ENCODE results near the gene GNA12. TPM values are rescaled to one million over a fixed set of nuclear protein-coding genes. Genes with fewer than 3 reads are reported as not detected.
A peak's percentile ranks its signal among the peaks of the same experiment; 100 is the strongest.

The GNA12 gene
- total and polyA plus RNA-seq, 11 donors, result 10.7 to 56.5 (median 34.9) TPM

GRCh38 chr7:2863461-2864066 lies 19.5 kb upstream of the GNA12 start:
- TF ChIP-seq CTCF (IDR thresholded peaks at IDR 0.05) (peak in 1 of 12 donors; percentile 12), POLR2A (IDR thresholded peaks at IDR 0.05) (peak in 1 of 2 donors; percentile 67)
- Histone ChIP-seq H3K4me1 (peaks cover 0 to 31% (median 20%) of the 10 kb centered on the region in 12 donors), H3K9me3 (no peaks in the 10 kb centered on the region), H3K27me3 (no peaks in the 10 kb centered on the region), H3K36me3 (no peaks in the 10 kb centered on the region), H3K4me3 (peak overlapping the region in 9 of 12 donors; percentile 2 to 45 (median 25)), H3K27ac (peak overlapping the region; percentile 68 to 97 (median 86))
- WGBS, 4 donors, result 37 to 49% (median 42%) methylated on average over 18 of the region's 18 CpGs
- ATAC-seq (peak; percentile 87 to 97 (median 96)), DNase-seq (peak; percentile 74 to 91 (median 89))
- intact Hi-C loops (cut with DNase I), result loop anchor here in 8 of 10 donors (2.0 to 10.0 kb wide), 7 partner anchors 101 to 1035 kb away; partner anchors contain the start of gene SDK1 (in 2 of the 8)

- H3K9me3 ChIP-seq, result no peaks in the 10 kb centered on the region
- WGBS, 4 donors, result 84 to 88% (median 85%) methylated on average over 19 to 22 of the region's 22 CpGs
- H3K27ac ChIP-seq, result peak overlapping the region; percentile 68 to 97 (median 86)
- intact Hi-C loops (cut with DNase I), result loop anchor here in 8 of 10 donors (5.0 to 10.0 kb wide), 5 partner anchors 101 to 1032 kb away; partner anchors contain the start of gene SDK1 (in 2 of the 8)
- H3K27me3 ChIP-seq, result no peaks in the 10 kb centered on the region
- peak in 1 of 5 donors; percentile 32 for DNase-seq
- ATAC-seq, result peak in 1 of 4 donors; percentile 4
- peaks cover 0 to 31% (median 20%) of the 10 kb centered on the region in 12 donors for H3K4me1 ChIP-seq
- H3K36me3 ChIP-seq, result no peaks in the 10 kb centered on the region
- no peak for TF ChIP-seq POLR2A (IDR thresholded peaks at IDR 0.05)
- TF ChIP-seq CTCF (IDR thresholded peaks at IDR 0.05), result no peak
- peak overlapping the region in 7 of 12 donors; percentile 2 to 45 (median 25) for H3K4me3 ChIP-seq
These were observed 18.8 kb upstream of the GNA12 start for GRCh38 chr7:2862831-2863361.

- intact Hi-C loops (cut with DNase I), result loop anchor here in 8 of 10 donors (5.0 to 10.0 kb wide), 5 partner anchors 99 to 1033 kb away; partner anchors contain the start of gene SDK1 (in 2 of the 8)
- TF ChIP-seq POLR2A (IDR thresholded peaks at IDR 0.05), result no peak
- no peak for TF ChIP-seq CTCF (IDR thresholded peaks at IDR 0.05)
- DNase-seq (no peak), ATAC-seq (no peak)
- H3K4me1 ChIP-seq, result peaks cover 0 to 31% (median 21%) of the 10 kb centered on the region in 12 donors
- H3K36me3 ChIP-seq, result no peaks in the 10 kb centered on the region
- H3K27me3 ChIP-seq, result no peaks in the 10 kb centered on the region
- WGBS, 4 donors, result 85 to 97% (median 94%) methylated on average over 4 of the region's 4 CpGs
- H3K4me3 ChIP-seq, result no peak overlapping the region
- no peaks in the 10 kb centered on the region for H3K9me3 ChIP-seq
- no peak overlapping the region for H3K27ac ChIP-seq
These were observed 17.4 kb upstream of the GNA12 start for GRCh38 chr7:2861509-2861908.

GRCh38 chr7:2860627-2861133 lies 16.6 kb upstream of the GNA12 start:
- ATAC-seq, result no peak
- intact Hi-C loops (cut with DNase I), result loop anchor here in 8 of 10 donors (5.0 to 10.0 kb wide), 5 partner anchors 98 to 1034 kb away; partner anchors contain the start of gene SDK1 (in 2 of the 8)
- TF ChIP-seq CTCF (IDR thresholded peaks at IDR 0.05) (no peak), POLR2A (IDR thresholded peaks at IDR 0.05) (no peak)

More at GRCh38 chr7:2860627-2861133, 16.6 kb upstream of the GNA12 start:
- DNase-seq, result no peak
- Histone ChIP-seq H3K9me3 (no peaks in the 10 kb centered on the region), H3K27ac (no peak overlapping the region), H3K36me3 (no peaks in the 10 kb centered on the region), H3K4me3 (no peak overlapping the region), H3K27me3 (no peaks in the 10 kb centered on the region), H3K4me1 (peaks cover 0 to 38% (median 21%) of the 10 kb centered on the region in 12 donors)
- 87 to 89% (median 88%) methylated on average over 14 of the region's 14 CpGs for WGBS, 4 donors
